ENCODE results near the gene TMEM88.

The TMEM88 gene

GRCh38 chr17:7816926-7817642 is 37.8 kb upstream of the TMEM88 start:
- TF ChIP-seq CTCF (IDR thresholded peaks at IDR 0.05), result no peak
- no peak for DNase-seq (ENCODE audit: low spot score)
- H3K4me3 ChIP-seq, result no peak overlapping the region
- no peak overlapping the region for H3K27ac ChIP-seq

GRCh38 chr17:7817643-7817964 is 37.3 kb upstream of the TMEM88 start:
- no peak overlapping the region for H3K27ac ChIP-seq
- TF ChIP-seq CTCF (IDR thresholded peaks at IDR 0.05), result no peak
- DNase-seq (ENCODE audit: low spot score), result no peak
- no peak overlapping the region for H3K4me3 ChIP-seq

- Histone ChIP-seq H3K27ac (no peak overlapping the region), H3K4me3 (no peak overlapping the region)
- no peak for DNase-seq (ENCODE audit: low spot score)
- TF ChIP-seq CTCF (IDR thresholded peaks at IDR 0.05), result no peak
Observed at GRCh38 chr17:7818026-7818425, 36.8 kb upstream of the TMEM88 start.

- Histone ChIP-seq H3K4me3 (no peak overlapping the region), H3K27ac (no peak overlapping the region)
- no peak for DNase-seq (ENCODE audit: low spot score)
Observed at GRCh38 chr17:7818746-7819645, 35.9 kb upstream of the TMEM88 start.

GRCh38 chr17:7820231-7820630 is 34.6 kb upstream of the TMEM88 start:
- H3K4me3 ChIP-seq, result no peak overlapping the region
- DNase-seq (ENCODE audit: low spot score), result no peak
- TF ChIP-seq CTCF (IDR thresholded peaks at IDR 0.05), result no peak
- H3K27ac ChIP-seq, result no peak overlapping the region

More at GRCh38 chr17:7818746-7819645, 35.9 kb upstream of the TMEM88 start:
- TF ChIP-seq CTCF (IDR thresholded peaks at IDR 0.05), result no peak

- Histone ChIP-seq H3K27ac (no peak overlapping the region), H3K4me3 (no peak overlapping the region)
- TF ChIP-seq CTCF (IDR thresholded peaks at IDR 0.05), result no peak
- DNase-seq (ENCODE audit: low spot score), result no peak
Observed at GRCh38 chr17:7822126-7822525, 32.7 kb upstream of the TMEM88 start.

Measured in coronary artery (tissue), 2 donors.